ENCODE results near the gene UBR1. TPM values are rescaled to one million over a fixed set of nuclear protein-coding genes. Genes with fewer than 3 reads are reported as not detected.

The UBR1 gene
- total RNA-seq, 6 experiments from 2014 or later, result 24.6 to 30.1 (median 26.8) TPM

DNA sequence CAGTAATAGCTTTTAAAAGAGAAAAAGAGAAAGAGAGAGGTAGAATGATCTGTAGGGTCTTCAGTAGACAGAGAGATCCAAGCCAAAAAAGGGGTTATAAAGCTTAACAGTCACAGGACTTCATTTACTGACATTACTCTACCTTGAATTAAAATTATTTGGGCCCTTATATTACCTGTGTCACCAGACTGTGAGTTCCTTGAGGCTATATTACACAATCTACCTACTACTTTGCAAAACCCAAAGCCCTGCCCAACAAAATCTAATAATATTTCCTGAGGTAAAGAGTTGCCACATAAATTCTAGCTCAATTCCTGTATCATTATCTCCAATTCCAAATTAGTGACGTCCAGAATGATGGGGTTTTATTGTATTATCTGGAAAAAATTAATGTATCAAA is 1.9 kb downstream of the UBR1 start:
- DNase-seq, result no peak
- TF ChIP-seq CTCF (IDR thresholded peaks at IDR 0.05), result no peak
- Mint-ChIP-seq H3K9me3 (no peaks in the 10 kb centered on the region), H3K27me3 (ENCODE audit: insufficient read depth) (peaks cover 2% of the 10 kb centered on the region; the same call in 1 of the 2 replicates), H3K4me1 (ENCODE audit: low read depth) (peaks cover 48% of the 10 kb centered on the region), H3K4me3 (peak overlapping the region; percentile 95; the same call in 1 of the 2 replicates), H3K36me3 (ENCODE audit: low read depth) (peaks cover 29% of the 10 kb centered on the region), H3K27ac (no peak overlapping the region)

DNA sequence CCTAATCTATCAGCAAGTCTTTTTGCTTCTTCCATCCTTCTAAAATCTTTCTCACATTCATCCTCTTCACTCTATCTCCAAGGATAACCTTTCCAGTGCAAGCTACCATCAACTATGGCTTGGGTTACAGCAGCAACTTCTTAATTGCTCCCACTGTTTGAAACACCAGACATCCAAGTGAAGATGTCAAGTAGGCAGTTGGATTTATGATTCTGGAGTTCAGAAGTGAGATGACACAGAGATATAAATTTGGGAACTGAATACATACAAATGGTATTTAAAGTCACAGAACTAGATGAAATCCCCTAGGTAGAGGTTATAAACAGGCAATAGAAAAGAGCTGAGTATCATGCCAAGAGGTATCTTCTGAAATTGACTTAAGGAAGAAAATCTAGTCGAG is 3.7 kb downstream of the UBR1 start:
- no peak for DNase-seq
- H3K27me3 Mint-ChIP-seq (ENCODE audit: insufficient read depth), result peaks cover under 1% of the 10 kb centered on the region; the same call in 1 of the 2 replicates
- no peak overlapping the region for H3K27ac Mint-ChIP-seq
- H3K4me3 Mint-ChIP-seq, result no peak overlapping the region
- H3K4me1 Mint-ChIP-seq (ENCODE audit: low read depth), result peaks cover 57% of the 10 kb centered on the region
- H3K36me3 Mint-ChIP-seq (ENCODE audit: low read depth), result peaks cover 36% of the 10 kb centered on the region
- no peak for TF ChIP-seq CTCF (IDR thresholded peaks at IDR 0.05)
- H3K9me3 Mint-ChIP-seq, result no peaks in the 10 kb centered on the region

- Mint-ChIP-seq H3K4me1 (ENCODE audit: low read depth) (peaks cover 61% of the 10 kb centered on the region), H3K27me3 (ENCODE audit: insufficient read depth) (no peaks in the 10 kb centered on the region; the same call in 1 of the 2 replicates), H3K27ac (0 out of 2 replicates have a peak overlapping the region, but pooled peaks have one; percentile 1), H3K4me3 (no peak overlapping the region), H3K36me3 (ENCODE audit: low read depth) (peaks cover 41% of the 10 kb centered on the region), H3K9me3 (no peaks in the 10 kb centered on the region)
- TF ChIP-seq CTCF (IDR thresholded peaks at IDR 0.05), result no peak
- DNase-seq, result no peak
Measured at GRCh38 chr15:43100971-43101370, 4.9 kb downstream of the UBR1 start.

- H3K4me3 Mint-ChIP-seq, result no peak overlapping the region
Measured at GRCh38 chr15:43099105-43099845, 6.6 kb downstream of the UBR1 start.

DNA sequence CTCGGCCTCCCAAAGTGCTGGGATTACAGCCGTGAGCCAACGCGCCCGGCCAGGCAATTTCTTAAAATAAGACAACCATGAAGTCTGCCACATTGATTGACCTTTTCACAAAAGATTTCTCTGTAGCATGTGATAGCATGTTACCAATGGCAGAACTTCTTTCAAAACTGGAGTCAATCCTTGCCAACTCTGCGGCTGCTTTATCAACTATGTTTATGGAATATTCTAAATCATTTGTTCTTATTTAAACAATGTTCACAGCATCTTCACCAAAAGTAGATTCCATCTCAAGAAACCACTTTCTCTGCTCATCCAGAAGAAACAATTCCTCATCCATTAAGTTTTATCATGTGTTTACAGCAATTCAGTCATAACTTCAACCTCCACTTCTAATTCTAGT is 9.4 kb downstream of the UBR1 start:
- TF ChIP-seq CTCF (IDR thresholded peaks at IDR 0.05), result no peak
- H3K27ac Mint-ChIP-seq, result peak overlapping the region; percentile 44
- H3K27me3 Mint-ChIP-seq (ENCODE audit: insufficient read depth), result no peaks in the 10 kb centered on the region
- peaks cover 32% of the 10 kb centered on the region for H3K36me3 Mint-ChIP-seq (ENCODE audit: low read depth)
- H3K4me1 Mint-ChIP-seq (ENCODE audit: low read depth), result peaks cover 62% of the 10 kb centered on the region
- no peak for DNase-seq
- no peaks in the 10 kb centered on the region for H3K9me3 Mint-ChIP-seq
- peak overlapping the region; percentile 27 for H3K4me3 Mint-ChIP-seq

More at GRCh38 chr15:43099105-43099845, 6.6 kb downstream of the UBR1 start:
- Mint-ChIP-seq H3K27ac (no peak overlapping the region), H3K36me3 (ENCODE audit: low read depth) (peaks cover 36% of the 10 kb centered on the region), H3K9me3 (no peaks in the 10 kb centered on the region), H3K4me1 (ENCODE audit: low read depth) (peaks cover 67% of the 10 kb centered on the region), H3K27me3 (ENCODE audit: insufficient read depth) (no peaks in the 10 kb centered on the region; the same call in 1 of the 2 replicates)
- TF ChIP-seq CTCF (IDR thresholded peaks at IDR 0.05), result no peak
- DNase-seq, result no peak

Data from HFFc6 (cell line).